Liver (tissue), 3 donors: Measurements from ENCODE around the gene KIF5A.
"Not testable (repeated sequence)": the region's sequence is repeated elsewhere in the genome, so short reads cannot be mapped to it uniquely, and the experiment has no call there.

ENCODE experiments used
- EGR1 ChIP-seq, 2 donors: IDR thresholded peaks; 2 replicates each; pipeline ENCODE4 v1.6.1; 2016 to 2018; ENCODE audit warnings: antibody characterized with exemption in 2 of 2, low read depth in 2 of 2
- FOXA1 ChIP-seq: IDR thresholded peaks from 2 replicates; pipeline ENCODE4 v1.6.1; 2016; ENCODE audit warnings: antibody characterized with exemption
- HNF4A ChIP-seq, 2 donors: conservative IDR thresholded peaks; 2 replicates each; pipeline ENCODE4 v1.6.1; 2016; ENCODE audit warnings: antibody characterized with exemption in 2 of 2, mild to moderate bottlenecking in 2 of 2
- JUND ChIP-seq, 2 donors: IDR thresholded peaks; 2 replicates each; pipeline ENCODE4 v1.6.1; 2016; ENCODE audit warnings: antibody characterized with exemption in 2 of 2
- RAD21 ChIP-seq, 2 donors: IDR thresholded peaks; 2 replicates each; pipeline ENCODE4 v1.6.1; 2016; ENCODE audit warnings: antibody characterized with exemption in 2 of 2, mild to moderate bottlenecking in 2 of 2
- RXRA ChIP-seq, 2 donors: IDR thresholded peaks; 2 replicates each; pipeline ENCODE4 v1.6.1; 2017 to 2018; ENCODE audit warnings: antibody characterized with exemption in 2 of 2, mild to moderate bottlenecking in 1 of 2
- TF ChIP-seq, protein P1 (sequence below): fragments of 150-350 bp; IDR thresholded peaks from 2 replicates; pipeline ENCODE4 v1.5.1; 2017; ENCODE audit warnings: improper control_type of control experiment, low read depth, low read length; ENCODE audit not compliant: missing input control
- TF ChIP-seq, protein P2 (sequence below): IDR thresholded peaks from 2 replicates; pipeline ENCODE4 v1.6.1; 2016; ENCODE audit warnings: antibody characterized with exemption, mild to moderate bottlenecking
- TF ChIP-seq, protein P3 (sequence below): IDR thresholded peaks from 2 replicates; pipeline ENCODE4 v1.6.1; 2016; ENCODE audit warnings: antibody characterized with exemption
- donor health status: healthy.
- donor health status: healthy.

DNA sequence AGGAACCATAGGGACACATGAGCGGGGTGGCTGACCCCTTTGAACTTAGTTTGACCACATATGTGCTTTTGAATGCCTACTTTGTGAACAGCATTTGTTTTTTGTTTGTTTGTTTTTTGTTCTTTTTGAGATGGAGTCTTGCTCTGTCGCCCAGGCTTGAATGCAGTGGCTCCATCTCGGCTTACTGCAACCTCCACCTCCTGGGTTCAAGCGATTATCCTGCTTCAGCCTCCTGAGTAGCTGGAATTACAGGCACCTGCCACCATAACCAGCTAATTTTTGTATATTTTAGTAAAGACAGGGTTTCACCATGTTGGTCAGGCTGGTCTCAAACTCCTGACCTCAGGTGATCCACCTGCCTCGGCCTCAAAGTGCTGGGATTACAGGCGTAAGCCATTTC lies 68.6 kb downstream of the KIF5A start:
- TF ChIP-seq, protein P1, sequence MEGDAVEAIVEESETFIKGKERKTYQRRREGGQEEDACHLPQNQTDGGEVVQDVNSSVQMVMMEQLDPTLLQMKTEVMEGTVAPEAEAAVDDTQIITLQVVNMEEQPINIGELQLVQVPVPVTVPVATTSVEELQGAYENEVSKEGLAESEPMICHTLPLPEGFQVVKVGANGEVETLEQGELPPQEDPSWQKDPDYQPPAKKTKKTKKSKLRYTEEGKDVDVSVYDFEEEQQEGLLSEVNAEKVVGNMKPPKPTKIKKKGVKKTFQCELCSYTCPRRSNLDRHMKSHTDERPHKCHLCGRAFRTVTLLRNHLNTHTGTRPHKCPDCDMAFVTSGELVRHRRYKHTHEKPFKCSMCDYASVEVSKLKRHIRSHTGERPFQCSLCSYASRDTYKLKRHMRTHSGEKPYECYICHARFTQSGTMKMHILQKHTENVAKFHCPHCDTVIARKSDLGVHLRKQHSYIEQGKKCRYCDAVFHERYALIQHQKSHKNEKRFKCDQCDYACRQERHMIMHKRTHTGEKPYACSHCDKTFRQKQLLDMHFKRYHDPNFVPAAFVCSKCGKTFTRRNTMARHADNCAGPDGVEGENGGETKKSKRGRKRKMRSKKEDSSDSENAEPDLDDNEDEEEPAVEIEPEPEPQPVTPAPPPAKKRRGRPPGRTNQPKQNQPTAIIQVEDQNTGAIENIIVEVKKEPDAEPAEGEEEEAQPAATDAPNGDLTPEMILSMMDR = not testable (repeated sequence)
- not testable (repeated sequence) for TF ChIP-seq FOXA1; RAD21 (IDR thresholded peaks at IDR 0.05); EGR1 (IDR thresholded peaks at IDR 0.05; ENCODE audit: low read depth in 2 of 2); RXRA (IDR thresholded peaks at IDR 0.05); HNF4A (conservative IDR thresholded peaks at IDR 0.05); JUND (IDR thresholded peaks at IDR 0.05)
- TF ChIP-seq, protein P2, sequence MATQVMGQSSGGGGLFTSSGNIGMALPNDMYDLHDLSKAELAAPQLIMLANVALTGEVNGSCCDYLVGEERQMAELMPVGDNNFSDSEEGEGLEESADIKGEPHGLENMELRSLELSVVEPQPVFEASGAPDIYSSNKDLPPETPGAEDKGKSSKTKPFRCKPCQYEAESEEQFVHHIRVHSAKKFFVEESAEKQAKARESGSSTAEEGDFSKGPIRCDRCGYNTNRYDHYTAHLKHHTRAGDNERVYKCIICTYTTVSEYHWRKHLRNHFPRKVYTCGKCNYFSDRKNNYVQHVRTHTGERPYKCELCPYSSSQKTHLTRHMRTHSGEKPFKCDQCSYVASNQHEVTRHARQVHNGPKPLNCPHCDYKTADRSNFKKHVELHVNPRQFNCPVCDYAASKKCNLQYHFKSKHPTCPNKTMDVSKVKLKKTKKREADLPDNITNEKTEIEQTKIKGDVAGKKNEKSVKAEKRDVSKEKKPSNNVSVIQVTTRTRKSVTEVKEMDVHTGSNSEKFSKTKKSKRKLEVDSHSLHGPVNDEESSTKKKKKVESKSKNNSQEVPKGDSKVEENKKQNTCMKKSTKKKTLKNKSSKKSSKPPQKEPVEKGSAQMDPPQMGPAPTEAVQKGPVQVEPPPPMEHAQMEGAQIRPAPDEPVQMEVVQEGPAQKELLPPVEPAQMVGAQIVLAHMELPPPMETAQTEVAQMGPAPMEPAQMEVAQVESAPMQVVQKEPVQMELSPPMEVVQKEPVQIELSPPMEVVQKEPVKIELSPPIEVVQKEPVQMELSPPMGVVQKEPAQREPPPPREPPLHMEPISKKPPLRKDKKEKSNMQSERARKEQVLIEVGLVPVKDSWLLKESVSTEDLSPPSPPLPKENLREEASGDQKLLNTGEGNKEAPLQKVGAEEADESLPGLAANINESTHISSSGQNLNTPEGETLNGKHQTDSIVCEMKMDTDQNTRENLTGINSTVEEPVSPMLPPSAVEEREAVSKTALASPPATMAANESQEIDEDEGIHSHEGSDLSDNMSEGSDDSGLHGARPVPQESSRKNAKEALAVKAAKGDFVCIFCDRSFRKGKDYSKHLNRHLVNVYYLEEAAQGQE = not testable (repeated sequence)
- TF ChIP-seq, protein P3, sequence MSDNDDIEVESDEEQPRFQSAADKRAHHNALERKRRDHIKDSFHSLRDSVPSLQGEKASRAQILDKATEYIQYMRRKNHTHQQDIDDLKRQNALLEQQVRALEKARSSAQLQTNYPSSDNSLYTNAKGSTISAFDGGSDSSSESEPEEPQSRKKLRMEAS = not testable (repeated sequence)
